Islet of Langerhans (tissue), 1 donor: ENCODE results near the gene RNF208.
A peak's percentile ranks its signal among the peaks of the same experiment; 100 is the strongest.

ENCODE experiments used
- FAIRE-seq: peaks from one replicate; lab custom pipeline; 2011; peaks lifted over from hg19 to GRCh38; lab: Jason Lieb, UNC

The RNF208 gene

DNA sequence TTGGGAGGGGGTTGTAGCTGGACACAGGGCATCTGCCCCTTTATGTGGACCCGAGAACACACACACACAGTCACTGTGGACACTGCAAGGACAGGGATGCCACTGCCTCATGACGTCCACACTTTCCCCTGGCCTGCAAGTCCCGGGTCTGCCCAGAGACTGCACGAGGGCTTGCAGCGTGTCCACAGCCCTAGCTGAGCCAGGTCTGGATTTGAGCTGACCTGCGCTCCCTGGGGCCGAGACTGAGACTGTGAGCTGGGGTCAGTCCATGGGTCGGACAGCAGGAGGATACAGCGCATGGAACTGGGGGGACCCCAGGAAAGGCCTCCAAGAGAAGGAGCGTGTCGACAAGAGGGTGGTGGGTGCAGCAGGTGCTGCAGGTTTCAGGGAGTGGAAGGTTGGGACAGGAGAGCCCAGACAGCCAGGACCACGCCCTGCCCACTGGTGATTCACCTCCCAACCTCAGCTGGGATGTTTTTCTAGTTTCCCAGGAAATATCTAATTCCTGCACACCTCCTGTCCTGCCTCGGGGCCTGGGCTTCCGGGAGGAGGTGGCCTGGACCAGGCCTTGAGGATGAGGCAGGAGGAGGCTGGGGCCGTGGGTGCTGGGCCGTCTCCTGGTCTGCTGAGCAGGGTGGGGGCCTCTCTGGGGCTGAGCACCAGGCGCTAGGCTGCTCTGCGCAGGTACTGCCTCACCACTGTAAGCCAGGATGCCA, 4.5 kb upstream of the RNF208 start:
- FAIRE-seq = no peak

DNA sequence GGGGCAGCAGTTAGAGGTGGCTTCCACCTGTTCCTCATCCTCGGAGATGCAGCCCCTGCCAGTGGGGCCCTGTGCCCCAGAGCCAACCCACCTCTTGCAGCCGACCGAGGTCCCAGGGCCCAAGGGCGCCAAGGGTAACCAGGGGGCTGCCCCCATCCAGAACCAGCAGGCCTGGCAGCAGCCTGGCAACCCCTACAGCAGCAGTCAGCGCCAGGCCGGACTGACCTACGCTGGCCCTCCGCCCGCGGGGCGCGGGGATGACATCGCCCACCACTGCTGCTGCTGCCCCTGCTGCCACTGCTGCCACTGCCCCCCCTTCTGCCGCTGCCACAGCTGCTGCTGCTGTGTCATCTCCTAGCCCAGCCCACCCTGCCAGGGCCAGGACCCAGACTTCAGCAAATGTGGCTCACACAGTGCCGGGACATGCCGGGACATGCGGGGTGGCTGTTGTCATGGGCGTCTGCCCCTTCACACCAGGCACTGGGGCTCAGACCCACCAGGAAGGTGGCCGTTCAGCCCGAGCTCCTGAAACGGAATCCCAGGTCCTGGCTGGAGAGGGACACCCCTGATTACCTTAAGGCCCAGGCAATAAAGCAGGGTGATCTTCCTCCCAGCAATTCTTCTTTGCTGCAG, 3.8 kb upstream of the RNF208 start:
- FAIRE-seq = no peak

DNA sequence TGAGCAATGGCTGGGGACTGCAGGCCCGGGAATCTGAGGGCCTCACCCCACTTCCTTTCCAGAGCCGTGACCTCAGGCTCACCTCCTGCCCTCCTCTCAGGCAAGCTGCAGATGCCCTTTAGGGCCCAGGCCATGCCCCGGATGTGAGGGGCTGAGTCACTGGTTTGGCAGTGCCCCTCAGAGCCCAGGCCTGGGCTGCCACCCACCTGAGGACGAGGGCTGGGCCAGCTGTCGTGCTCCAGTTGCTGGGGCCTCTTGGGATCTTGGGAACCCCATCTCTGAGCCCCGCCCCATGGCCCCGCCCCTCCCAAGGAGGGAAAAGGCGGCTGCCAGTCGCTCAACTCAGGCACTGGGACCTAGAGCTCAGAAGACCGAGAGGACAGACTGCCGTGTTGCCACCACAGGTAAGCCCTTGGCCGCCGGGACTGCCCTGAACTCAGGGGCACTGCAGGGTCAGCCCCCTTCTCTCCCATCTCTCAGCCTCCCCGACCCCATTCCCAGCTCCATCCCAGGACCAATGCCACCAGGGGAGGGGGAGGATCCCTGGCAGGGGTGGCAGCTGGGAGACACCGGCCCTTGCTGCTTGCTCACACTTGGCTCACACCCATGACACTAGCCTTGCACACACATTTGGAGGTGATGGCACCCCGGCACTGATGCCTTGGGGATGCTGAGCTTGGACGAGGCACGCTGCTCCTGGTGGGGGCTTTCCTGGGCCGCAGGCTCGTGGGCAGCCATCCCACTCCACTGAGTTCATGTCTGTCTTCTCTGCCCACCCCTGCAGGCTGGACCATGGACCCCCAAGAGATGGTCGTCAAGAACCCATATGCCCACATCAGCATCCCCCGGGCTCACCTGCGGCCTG, 3.0 kb upstream of the RNF208 start, which contains the start of gene CYSRT1:
Gene CYSRT1, plus strand, starts transcription at position 345 of the 865 bp plus-strand sequence. Its CDS starts 448 bp downstream, at position 793.
- no peak for FAIRE-seq

DNA sequence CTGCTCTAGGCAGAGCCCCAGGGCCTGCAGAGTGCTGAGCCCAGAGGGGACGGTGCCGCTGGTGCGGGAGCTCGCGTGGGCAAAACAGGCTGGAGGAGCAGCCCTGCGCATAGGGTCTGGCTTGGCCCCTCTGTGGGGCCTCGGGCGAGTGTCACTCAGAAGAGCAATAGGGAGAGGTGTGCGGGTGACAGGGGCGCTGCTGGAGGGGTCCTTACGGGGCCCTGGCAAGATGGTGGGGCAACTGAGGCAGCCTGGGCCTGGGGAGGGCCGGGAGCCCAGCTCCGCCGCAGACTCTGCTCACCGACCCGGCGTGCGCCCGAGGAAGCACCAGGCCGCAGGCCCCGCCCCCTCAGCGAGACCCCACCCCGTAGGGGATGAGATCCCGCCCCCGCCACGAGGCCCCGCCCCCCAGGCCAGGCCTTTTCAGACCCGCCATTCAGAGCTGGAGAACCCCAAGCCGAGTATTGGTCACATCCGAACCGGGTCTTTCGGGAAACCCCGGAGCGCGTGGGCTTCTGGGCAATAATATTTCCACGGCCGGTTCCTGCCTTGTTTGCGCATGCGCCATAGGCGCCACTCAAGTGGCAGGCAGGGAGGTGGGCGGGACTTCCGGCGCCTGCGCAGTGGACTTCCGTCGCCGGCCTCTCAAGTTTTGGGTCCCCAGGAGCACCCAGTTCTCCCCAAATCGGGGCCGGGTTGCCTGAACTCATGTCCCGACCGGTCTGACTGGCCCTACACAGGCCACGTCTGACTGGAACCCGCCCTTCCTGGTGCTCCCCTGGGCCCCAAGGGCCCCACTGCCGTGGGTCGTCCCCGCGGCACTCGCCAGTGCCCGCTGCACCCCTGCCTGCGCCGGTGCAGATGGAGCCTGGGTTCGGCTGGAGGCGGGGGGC, 1.3 kb upstream of the RNF208 start:
- peak; percentile 27 for FAIRE-seq

DNA sequence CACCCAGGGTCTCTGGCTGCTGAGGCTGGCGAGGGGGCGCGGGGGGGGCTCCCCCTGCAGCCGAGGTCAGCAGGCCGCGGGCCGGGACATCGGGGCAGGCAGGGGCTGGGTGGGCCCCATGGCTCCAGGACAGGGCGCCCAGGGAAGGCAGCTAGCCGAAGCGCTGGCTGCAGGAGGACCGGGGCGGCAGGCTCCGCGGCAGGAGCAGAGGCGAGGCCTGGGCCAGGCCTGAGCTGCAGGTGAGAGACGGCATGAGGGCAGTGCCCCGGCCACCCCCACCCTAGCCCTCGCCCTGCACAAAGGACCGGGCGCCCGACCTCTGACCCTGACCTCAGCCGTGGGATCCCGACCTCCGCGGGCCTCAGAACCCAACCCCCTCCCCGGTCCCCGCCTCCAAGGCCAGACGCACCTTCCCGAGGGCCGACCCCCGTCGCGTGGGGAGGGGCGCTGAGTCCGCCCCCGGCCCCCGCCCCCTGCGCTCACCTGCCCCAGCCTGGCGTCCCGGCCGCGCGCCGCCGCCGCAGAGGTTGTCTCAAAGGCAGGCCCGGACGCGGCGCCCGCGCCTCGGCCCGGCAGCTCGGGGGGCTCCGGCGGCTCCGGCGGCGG, 431 bp downstream of the RNF208 start:
- no peak for FAIRE-seq

DNA sequence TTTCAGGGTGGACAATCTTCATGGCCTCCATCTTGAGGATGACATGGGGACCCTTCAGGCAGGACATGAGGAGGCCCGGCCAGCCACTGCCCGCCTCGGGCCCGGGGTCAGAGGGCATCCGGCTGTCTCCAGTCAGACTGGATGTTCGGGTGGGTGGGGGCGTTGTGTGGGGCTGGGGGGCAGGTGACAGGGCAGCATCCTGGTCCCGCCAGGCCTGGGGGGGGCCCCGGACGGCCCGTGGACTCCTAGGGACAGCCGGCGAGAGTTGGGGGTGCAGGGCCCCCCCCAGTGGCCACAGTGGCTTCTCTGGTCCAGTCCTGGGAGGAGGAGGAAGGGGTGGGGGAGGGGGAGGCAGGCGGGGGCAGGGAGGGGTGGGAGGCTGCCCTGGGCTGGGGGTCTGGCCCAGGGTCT, 940 bp downstream of the RNF208 start:
- FAIRE-seq = no peak

DNA sequence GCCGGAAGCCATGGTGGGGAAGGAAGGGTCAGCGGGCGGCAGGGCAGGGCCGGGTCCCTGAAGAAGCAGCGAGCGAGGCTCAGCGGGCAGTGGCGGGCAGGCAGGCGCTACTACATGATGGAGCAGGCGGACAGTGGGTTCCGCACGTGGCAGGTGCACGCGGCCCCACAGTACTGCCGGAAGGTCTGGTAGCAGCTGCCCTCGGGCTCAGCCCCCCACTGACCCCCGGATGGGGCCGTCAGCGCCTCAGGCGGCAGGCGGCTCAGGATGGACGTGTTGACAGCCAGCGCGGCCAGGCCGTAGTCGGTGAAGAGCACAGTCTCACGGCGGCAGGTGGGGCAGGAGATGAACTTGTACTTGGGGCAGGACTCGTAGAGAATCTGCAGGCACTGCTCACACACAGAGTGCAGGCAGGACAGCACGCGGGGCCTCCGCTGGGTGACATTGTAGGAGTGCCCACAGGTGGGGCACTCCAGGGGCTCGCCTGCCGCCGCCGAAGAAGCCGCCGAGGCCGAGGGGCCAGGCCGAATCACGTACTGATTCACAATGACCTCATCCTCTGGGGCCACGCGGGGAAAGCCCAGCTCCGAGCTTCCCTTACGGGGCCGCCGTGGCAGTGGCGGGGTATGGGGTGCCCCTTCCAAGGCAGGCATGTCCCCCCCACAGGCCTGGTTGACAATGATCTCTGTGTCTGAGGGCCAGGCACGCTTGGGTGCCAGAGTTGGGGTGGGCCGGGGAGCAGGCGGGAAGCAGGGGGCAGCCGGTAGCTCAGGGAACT, 1.5 kb downstream of the RNF208 start:
- no peak for FAIRE-seq

- FAIRE-seq = no peak
Measured at GRCh38 chr9:137219757-137220316, 2.2 kb downstream of the RNF208 start.

DNA sequence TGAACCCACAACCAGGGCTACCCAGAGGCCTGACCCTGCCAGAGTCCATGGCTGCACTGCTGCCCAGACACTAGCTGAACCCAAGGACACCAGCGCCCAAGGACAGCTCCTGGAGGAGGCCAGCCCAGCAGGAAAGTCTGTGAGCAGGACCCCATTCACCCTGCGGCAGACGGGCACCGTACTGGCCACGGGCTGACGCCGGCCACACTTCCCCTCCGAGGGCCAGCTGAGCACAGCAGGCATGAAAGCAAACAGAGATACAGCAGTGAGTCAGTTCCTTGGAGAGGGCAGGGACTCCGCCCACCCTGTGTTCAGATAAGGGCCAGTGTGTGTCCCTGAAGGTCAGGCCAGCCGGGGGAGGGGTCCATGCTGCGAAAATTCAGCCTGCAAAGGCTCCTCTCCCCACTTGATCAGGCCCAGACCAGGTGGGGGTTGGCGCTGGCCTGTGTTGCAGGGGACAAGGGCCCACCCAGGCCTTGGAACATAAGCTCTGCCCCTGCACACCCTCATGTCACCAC, 3.2 kb downstream of the RNF208 start:
- no peak for FAIRE-seq

DNA sequence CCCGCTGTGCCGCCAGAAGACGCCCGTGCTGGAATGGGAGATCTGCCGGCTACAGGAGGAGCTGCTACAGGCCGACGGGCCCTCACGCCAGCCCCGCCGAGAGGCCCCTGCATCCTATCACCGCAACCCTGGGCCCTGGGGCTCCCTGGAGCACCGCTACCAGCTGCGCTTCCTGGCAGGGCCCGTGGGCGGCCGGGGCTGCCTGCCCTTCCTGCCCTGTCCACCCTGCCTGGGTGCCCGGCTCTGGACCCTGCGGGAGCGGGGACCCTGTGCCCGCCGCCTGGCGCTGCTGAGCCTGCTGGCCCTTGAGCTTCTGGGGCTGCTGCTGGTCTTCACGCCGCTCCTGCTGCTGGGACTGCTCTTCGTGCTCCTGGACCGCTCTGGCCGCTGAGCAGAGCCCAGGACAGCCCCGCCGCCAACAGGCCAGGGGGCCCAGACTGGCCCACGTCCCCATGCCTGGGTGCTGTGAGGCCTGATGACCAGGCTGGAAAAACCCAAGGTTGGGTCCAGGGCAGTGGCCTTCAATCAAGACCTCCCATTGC, 3.8 kb downstream of the RNF208 start:
- FAIRE-seq = no peak

DNA sequence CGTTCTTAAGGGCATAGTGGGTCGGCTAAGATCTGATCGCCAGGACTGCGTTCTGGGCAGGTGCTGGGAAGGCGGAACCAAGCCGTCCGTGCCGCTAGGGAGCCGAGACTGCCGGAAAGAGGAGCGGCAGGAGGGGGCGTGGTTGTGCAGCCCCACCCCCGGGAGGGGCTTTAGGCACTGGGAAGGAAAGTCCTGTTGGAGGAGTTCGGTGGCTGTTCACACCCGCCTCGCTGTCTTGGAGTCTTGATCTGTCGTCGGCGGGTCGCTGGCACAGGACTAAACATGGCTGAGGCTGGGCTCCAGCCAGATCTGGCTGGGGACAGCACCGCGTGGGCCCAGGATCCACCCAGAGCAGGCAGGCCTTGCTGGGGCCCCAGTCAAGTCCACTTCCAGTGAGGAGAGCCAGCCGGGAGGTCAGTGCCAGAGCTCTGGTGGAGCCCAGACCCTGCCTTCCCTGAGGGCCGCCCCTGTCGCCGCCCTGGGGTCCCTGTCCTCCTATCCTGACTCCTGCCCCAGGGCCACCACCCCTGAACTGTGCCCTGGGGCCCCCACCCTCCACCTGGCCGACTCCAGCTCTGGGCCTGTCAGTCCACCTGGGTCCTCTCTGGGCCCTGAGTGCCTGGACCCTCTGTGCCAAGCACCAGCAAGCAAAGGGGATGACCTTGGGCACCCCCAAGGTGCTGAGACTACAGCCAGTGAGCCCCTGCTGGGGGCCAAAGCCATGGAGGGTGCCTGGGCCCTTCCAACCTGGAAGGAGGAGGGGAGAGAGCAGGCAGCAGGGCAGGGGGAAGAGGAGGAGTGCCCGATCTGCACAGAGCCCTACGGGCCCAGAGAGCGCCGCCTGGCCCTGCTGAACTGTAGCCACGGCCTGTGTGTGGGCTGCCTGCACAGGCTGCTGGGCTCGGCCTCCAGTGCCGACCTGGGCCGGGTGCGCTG, 4.5 kb downstream of the RNF208 start:
- FAIRE-seq = no peak

- no peak for FAIRE-seq
Measured at GRCh38 chr9:137216188-137216965, 5.7 kb downstream of the RNF208 start.

DNA sequence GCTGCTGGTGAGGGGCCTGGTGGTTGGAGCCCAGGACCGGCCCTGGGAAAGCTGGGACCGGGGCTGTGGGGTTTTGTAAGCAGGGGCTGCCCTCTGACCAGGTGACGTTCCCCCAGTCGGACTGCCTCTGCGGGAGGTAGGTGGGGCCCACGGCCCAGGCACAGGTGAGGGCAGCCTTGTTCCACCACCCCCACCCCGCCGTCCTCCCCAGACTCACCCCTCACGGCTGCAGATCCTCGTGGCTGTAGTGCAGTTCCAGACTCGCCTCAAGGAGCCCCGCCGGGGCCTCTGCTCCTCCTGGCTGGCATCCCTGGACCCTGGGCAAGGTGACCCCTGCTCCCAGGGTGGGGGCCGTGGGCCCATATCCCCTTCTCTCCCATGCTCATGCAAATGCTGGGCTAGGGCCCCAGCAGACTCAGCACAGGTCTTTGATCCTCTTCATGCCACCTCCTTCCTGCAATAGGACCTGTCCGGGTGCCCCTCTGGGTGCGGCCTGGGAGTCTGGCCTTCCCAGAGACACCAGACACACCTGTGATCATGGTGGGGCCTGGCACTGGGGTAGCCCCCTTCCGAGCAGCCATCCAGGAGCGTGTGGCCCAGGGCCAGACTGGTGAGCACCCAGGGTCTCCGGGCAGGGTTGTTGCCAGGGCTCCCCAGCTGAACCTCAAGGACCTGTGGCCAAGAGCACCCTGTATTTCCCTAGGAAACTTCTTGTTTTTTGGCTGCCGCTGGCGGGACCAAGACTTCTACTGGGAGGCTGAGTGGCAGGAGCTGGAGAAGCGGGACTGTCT, 6.6 kb downstream of the RNF208 start:
- no peak for FAIRE-seq

DNA sequence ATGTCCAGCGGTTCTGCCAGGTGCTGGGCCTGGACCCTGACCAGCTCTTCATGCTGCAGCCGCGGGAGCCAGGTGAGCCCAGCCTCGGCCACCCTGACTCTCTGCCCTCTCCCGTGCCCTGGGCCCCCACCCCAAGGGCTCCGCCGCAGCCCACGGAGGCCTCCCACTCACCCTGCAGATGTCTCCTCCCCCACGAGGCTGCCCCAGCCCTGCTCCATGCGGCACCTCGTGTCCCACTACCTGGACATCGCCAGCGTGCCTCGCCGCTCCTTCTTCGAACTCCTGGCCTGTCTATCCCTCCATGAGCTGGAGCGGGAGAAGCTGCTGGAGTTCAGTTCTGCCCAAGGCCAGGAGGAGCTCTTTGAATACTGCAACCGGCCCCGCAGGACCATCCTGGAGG, 7.4 kb downstream of the RNF208 start:
- no peak for FAIRE-seq

DNA sequence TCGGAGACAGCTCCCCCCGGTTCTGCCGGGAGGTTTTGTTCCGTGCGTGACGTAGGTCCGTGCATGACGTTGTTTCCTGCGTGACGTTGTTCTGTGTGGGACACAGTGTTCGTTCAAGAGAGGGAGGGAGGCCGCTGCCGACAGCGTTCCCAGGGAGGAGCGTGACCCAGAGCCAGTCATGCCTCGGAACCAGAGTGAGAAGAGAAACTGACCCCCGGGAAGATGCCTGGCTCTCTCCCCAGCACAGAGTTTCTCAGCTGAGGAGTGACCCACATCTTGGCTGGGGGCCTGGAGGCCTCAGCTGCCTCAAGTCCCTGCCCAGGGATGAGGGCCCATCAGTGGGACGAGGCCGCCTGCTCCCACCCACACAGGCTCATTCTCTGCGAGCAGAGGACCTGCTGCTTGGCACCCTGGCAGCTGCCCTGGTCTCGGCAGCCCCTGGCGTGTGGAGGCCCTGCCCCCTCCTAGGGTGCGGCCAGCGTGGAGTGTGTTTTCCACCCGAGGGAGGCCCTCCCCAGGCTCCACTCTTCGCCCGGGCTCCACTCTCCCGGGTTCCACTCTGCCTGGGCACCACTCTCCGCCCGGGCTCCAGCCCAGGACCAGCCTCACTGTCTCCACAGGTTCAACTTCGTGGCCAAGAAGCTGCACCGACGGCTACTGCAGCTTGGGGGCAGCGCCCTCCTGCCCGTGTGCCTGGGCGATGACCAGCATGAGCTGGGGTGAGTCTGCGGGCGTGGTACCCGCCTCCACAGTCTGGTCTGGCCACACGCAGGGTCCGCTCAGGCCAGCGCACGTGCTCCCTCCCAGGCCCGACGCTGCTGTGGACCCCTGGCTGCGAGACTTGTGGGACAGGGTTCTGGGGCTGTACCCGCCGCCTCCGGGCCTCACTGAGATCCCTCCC, 8.6 kb downstream of the RNF208 start:
- FAIRE-seq = no peak

DNA sequence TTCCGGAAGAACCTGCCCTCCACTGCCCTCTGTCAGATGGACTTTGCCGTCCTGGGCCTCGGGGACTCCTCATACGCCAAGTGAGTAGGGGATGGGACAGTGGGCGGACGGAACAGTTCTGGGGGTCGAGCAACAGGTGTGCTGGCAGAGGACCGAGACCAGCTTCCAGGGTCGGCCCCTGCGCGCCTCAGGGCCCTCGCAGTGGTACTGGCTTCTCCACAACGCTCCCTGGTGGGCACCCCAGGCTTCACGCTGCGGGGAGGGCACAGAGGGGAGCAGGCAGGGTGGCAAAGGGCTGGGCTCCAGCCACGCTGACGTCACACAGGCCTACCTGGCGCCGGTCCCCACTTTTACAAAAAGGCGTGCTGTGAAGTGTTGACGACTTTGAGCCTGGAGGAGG, 9.5 kb downstream of the RNF208 start:
- no peak for FAIRE-seq
